ENCODE results near the gene ITIH1. TPM values are rescaled to one million over a fixed set of nuclear protein-coding genes. Genes with fewer than 3 reads are reported as not detected.

Gene ITIH1
- total and polyA plus RNA-seq, 2 of the 4 experiments (the other 2 are of a cell fraction) = not detected

DNA sequence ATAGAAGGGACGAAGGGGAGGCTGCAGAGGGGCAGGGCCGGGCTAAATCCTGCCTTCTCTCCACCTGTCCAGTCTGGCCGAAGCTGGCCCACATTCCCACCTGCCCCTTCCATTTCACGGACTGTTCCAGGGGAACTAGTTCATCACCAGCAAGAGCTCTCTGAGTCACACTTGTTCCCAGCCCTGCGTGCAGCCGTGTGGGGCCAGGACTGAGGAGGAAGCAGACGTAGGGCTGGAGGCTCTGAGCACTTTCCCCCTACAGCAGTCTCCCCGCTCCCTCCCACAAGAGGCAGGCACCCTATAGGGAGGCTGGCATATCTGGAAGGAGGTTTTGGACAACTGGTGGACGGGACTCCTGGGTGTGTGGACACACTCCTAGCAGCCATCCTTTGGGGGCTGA is 50.0 kb downstream of the ITIH1 start:
- Histone ChIP-seq H2AK5ac (ENCODE audit: low read depth, low read length) (no peak overlapping the region), H3K23ac (ENCODE audit: low read depth, low read length) (no peak overlapping the region), H3K27me3 (ENCODE audit: control insufficient read depth, insufficient read depth, low read length) (peaks cover 1% of the 10 kb centered on the region; the same call in 1 of the 2 replicates), H3K27ac (ENCODE audit: insufficient read depth, low read length) (no peak overlapping the region), H3K9ac (ENCODE audit: low read depth, low read length) (no peak overlapping the region), H3K14ac (replicated peaks; ENCODE audit: low read depth, low read length) (no peak overlapping the region), H2BK120ac (ENCODE audit: low read depth, low read length) (no peak overlapping the region), H2AK9ac (replicated peaks; ENCODE audit: low read depth, low read length, poor library complexity) (no peak overlapping the region), H4K91ac (ENCODE audit: insufficient read depth, low read depth, low read length) (no peak overlapping the region), H3K4me1 (ENCODE audit: control insufficient read depth, insufficient read depth, low read length) (peaks cover 7% of the 10 kb centered on the region), H3K79me1 (ENCODE audit: low read depth in 1 of 2, low read length in 2 of 2) (no peaks in the 10 kb centered on the region), H4K8ac (ENCODE audit: low read depth in 2 of 2, low read length in 2 of 2) (no peak overlapping the region), H3K4ac (ENCODE audit: low read depth, low read length) (no peak overlapping the region), H2BK5ac (ENCODE audit: low read depth, low read length, poor library complexity, severe bottlenecking) (no peak overlapping the region), H3K56ac (ENCODE audit: extremely low read depth, insufficient read depth, low read length) (no peak overlapping the region), H4K5ac (ENCODE audit: low read depth, low read length) (no peak overlapping the region), H2BK20ac (ENCODE audit: low read depth, low read length) (no peak overlapping the region), H3K18ac (ENCODE audit: low read depth, low read length) (no peak overlapping the region), H3K9me3 (ENCODE audit: control insufficient read depth, insufficient read depth, low read length) (no peaks in the 10 kb centered on the region), H3K4me2 (ENCODE audit: low read depth, low read length) (no peak overlapping the region), H3K9me1 (ENCODE audit: insufficient read depth, low read length) (peaks cover 7% of the 10 kb centered on the region; the same call in 1 of the 2 replicates), H2BK15ac (ENCODE audit: low read depth, low read length) (no peak overlapping the region), H4K20me1 (ENCODE audit: insufficient read depth, low read length) (no peaks in the 10 kb centered on the region), H3K36me3 (ENCODE audit: control insufficient read depth, insufficient read depth, low read length) (no peaks in the 10 kb centered on the region), H2AFZ (replicated peaks; ENCODE audit: low read length, poor library complexity) (no peak overlapping the region), H3K4me3 (ENCODE audit: insufficient read depth, low read depth, low read length) (no peak overlapping the region)
- ChIA-PET CTCF (interaction anchor here (0.6 to 0.7 kb wide), 2 partner anchors 11 to 12 kb away, joined by 3 to 4 read pairs; no protein-coding TSS in a partner anchor), POLR2A (ENCODE audit: unreplicated experiment) (no interaction called here)
- dilution Hi-C loops (cut with HindIII; ENCODE audit: low sequenced_read_pairs, unreplicated experiment) = no loop called here
- intact Hi-C loops (cut with micrococcal nuclease) = no loop called here
- in situ Hi-C loops (cut with MboI; ENCODE audit: low sequenced_read_pairs) = no loop called here
- DNase-seq (peak; percentile 35), ATAC-seq (ENCODE audit: low read depth) (0 out of 2 replicates have a peak, but pooled peaks have one; percentile 16)
- 14% methylated on average over 1 of the region's 9 CpGs; no CpG with 5 or more reads in 1 of the 2 experiments for WGBS, 2 experiments (ENCODE audit: extremely low coverage in 2 of 2, insufficient read length in 1 of 2)
- TF ChIP-seq FOS (IDR thresholded peaks at IDR 0.05; ENCODE audit: low read depth, low read length) (no peak), BHLHE40 (IDR thresholded peaks at IDR 0.05; ENCODE audit: low read depth, low read length) (no peak), POLR2A (IDR thresholded peaks at IDR 0.05; ENCODE audit: low read depth, low read length) (no peak), RCOR1 (IDR thresholded peaks at IDR 0.05; ENCODE audit: insufficient replicate concordance, low read length) (no peak), SMC3 (IDR thresholded peaks at IDR 0.05; ENCODE audit: low read depth, low read length) (no peak), MXI1 (IDR thresholded peaks at IDR 0.05; ENCODE audit: borderline replicate concordance, low read depth, low read length) (no peak), RAD21 (IDR thresholded peaks at IDR 0.05; ENCODE audit: low read length) (no peak), CHD1 (IDR thresholded peaks at IDR 0.05; ENCODE audit: low read depth, low read length) (no peak), NFE2L2 (IDR thresholded peaks at IDR 0.05; ENCODE audit: low read depth, low read length) (no peak), CEBPB (IDR thresholded peaks at IDR 0.05; ENCODE audit: low read depth, low read length) (no peak), MAZ (IDR thresholded peaks at IDR 0.05; ENCODE audit: borderline replicate concordance, low read depth, low read length) (no peak), MAFK (IDR thresholded peaks at IDR 0.05; ENCODE audit: low read depth, low read length) (no peak)
- TF ChIP-seq, protein P1, sequence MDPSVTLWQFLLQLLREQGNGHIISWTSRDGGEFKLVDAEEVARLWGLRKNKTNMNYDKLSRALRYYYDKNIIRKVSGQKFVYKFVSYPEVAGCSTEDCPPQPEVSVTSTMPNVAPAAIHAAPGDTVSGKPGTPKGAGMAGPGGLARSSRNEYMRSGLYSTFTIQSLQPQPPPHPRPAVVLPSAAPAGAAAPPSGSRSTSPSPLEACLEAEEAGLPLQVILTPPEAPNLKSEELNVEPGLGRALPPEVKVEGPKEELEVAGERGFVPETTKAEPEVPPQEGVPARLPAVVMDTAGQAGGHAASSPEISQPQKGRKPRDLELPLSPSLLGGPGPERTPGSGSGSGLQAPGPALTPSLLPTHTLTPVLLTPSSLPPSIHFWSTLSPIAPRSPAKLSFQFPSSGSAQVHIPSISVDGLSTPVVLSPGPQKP (IDR thresholded peaks at IDR 0.05; ENCODE audit: borderline replicate concordance, low read depth, low read length) = no peak
- TF ChIP-seq, protein P2, sequence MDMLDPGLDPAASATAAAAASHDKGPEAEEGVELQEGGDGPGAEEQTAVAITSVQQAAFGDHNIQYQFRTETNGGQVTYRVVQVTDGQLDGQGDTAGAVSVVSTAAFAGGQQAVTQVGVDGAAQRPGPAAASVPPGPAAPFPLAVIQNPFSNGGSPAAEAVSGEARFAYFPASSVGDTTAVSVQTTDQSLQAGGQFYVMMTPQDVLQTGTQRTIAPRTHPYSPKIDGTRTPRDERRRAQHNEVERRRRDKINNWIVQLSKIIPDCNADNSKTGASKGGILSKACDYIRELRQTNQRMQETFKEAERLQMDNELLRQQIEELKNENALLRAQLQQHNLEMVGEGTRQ (IDR thresholded peaks at IDR 0.05; ENCODE audit: low read depth, low read length) = no peak
- BruUV-seq (replicated peaks) = no TSS peak

All from IMR-90 (cell line).